Hepatocyte (in vitro differentiated cells): ENCODE measurements around the gene SLC2A5.

Experiments
- EZH2 ChIP-seq: fragments of 200-600 bp; sonication (generic); IDR thresholded peaks from 2 replicates; pipeline ENCODE4 v1.6.1; 2016; ENCODE audit warnings: antibody characterized with exemption, mild to moderate bottlenecking, borderline replicate concordance
- EZH2phosphoT487 ChIP-seq: fragments of 200-600 bp; sonication (generic); IDR thresholded peaks from one replicate; pipeline ENCODE4 v1.6.1; 2018; ENCODE audit warnings: antibody characterized with exemption, mild to moderate bottlenecking, low read depth, moderate library complexity; ENCODE audit not compliant: unreplicated experiment, severe bottlenecking
- TF ChIP-seq, protein P1 (sequence below): fragments of 200-600 bp; sonication (generic); IDR thresholded peaks from 2 replicates; pipeline ENCODE4 v1.5.1; 2016; ENCODE audit warnings: antibody characterized with exemption, mild to moderate bottlenecking; ENCODE audit not compliant: poor library complexity

DNA sequence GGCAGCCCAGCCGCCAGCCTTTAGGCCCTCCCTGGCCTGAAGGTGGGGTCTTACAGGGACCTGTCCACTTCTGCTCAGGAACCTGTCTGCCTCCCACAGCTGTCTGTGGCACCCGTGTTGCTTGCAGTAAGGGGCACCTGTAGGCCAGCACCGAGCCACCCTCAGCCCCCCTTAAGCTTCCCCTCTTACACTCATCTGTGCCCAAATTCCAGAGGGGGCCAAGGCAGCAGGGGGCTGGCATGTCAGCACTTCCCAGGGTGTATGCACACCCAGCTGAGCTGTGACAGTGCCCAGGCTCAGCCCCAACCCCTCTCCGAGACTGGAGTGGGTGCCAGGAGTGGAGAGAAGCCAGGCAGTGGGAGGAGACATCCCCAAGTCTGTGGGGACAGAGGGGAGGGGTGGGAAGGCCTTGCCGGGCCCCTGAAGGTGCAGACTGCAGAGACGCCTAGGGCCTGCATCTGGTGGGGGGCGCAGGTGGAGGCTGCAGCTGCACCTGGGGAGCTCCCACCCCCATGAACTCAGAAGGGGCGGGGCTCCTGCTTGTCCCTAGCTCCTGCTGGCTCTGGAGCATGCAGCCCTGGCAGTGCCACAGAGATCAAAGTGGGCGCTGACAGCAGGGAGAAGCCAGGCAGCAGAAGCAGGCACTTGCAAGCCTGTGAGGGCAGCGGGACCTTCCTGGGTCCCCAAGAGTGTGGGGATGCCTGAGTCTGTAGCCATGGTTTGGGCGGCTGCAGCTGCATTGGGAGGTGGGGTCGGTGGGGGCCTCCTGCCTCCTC lies 37.8 kb downstream of the SLC2A5 start:
- no peak for TF ChIP-seq EZH2
- TF ChIP-seq, protein P1, sequence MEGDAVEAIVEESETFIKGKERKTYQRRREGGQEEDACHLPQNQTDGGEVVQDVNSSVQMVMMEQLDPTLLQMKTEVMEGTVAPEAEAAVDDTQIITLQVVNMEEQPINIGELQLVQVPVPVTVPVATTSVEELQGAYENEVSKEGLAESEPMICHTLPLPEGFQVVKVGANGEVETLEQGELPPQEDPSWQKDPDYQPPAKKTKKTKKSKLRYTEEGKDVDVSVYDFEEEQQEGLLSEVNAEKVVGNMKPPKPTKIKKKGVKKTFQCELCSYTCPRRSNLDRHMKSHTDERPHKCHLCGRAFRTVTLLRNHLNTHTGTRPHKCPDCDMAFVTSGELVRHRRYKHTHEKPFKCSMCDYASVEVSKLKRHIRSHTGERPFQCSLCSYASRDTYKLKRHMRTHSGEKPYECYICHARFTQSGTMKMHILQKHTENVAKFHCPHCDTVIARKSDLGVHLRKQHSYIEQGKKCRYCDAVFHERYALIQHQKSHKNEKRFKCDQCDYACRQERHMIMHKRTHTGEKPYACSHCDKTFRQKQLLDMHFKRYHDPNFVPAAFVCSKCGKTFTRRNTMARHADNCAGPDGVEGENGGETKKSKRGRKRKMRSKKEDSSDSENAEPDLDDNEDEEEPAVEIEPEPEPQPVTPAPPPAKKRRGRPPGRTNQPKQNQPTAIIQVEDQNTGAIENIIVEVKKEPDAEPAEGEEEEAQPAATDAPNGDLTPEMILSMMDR: no peak
- no peak for TF ChIP-seq EZH2phosphoT487
